ENCODE results near the gene TRIM24.

DNA sequence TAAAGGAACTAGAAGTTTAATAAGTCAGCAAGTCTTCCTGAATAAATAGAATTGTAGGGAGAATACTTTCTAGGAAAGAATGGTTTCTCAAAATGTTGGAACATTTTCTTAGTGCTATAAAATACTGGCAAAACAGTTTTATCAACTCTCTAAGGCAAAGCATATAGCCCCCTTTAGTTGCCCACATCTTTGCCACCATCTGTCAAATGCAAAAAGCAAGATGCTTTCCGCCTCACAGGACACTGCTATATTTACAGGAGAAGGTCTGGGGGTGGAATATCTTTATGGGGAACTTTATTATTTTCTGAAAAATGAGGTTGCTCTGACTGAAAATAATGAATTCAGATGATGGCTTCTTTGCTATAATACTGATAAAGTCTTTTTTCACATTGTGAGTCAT is 162.8 kb downstream of the TRIM24 start:
- TF ChIP-seq, protein P1, sequence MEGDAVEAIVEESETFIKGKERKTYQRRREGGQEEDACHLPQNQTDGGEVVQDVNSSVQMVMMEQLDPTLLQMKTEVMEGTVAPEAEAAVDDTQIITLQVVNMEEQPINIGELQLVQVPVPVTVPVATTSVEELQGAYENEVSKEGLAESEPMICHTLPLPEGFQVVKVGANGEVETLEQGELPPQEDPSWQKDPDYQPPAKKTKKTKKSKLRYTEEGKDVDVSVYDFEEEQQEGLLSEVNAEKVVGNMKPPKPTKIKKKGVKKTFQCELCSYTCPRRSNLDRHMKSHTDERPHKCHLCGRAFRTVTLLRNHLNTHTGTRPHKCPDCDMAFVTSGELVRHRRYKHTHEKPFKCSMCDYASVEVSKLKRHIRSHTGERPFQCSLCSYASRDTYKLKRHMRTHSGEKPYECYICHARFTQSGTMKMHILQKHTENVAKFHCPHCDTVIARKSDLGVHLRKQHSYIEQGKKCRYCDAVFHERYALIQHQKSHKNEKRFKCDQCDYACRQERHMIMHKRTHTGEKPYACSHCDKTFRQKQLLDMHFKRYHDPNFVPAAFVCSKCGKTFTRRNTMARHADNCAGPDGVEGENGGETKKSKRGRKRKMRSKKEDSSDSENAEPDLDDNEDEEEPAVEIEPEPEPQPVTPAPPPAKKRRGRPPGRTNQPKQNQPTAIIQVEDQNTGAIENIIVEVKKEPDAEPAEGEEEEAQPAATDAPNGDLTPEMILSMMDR (conservative IDR thresholded peaks at IDR 0.05; ENCODE audit: low read length) = no peak
- no peak for TF ChIP-seq EZH2phosphoT487 (IDR thresholded peaks at IDR 0.05; ENCODE audit: borderline replicate concordance, low read depth, low read length)
